HL-60 (cell line): ENCODE measurements around the gene SDHD.

Source experiments
- CTCF ChIP-seq: IDR thresholded peaks from one replicate; pipeline ENCODE4 v1.5.1; 2011; ENCODE audit warnings: low read length, control low read depth, inconsistent platforms; ENCODE audit not compliant: insufficient read depth
- POLR2AphosphoS5 ChIP-seq: IDR thresholded peaks from 2 replicates; pipeline ENCODE4 v1.6.1; 2012; ENCODE audit warnings: low read depth

GRCh38 chr11:112042961-112043304 lies 43.7 kb upstream of the SDHD start:
- TF ChIP-seq POLR2AphosphoS5 = no peak
- TF ChIP-seq CTCF = no peak
